ENCODE measurements around the gene AFF2. TPM values are rescaled to one million over a fixed set of nuclear protein-coding genes. Genes with fewer than 3 reads are reported as not detected.

Gene AFF2
- total and polyA plus RNA-seq, 8 donors, result 0.04 to 0.93 (median 0.41) TPM

- no peak for ATAC-seq
- DNase-seq, result no peak
- no peaks in the 10 kb centered on the region for H3K27me3 ChIP-seq
- no peaks in the 10 kb centered on the region for H3K4me1 ChIP-seq
- no peak overlapping the region for H3K4me3 ChIP-seq
- WGBS, 2 donors, result 35% methylated on average over 6 of the region's 6 CpGs
- H3K27ac ChIP-seq, result no peak overlapping the region
- intact Hi-C loops (cut with DNase I), result no loop called here
- no peaks in the 10 kb centered on the region for H3K36me3 ChIP-seq
- H3K9me3 ChIP-seq, result no peaks in the 10 kb centered on the region
- FAIRE-seq, result no peak
- TF ChIP-seq, protein P1, sequence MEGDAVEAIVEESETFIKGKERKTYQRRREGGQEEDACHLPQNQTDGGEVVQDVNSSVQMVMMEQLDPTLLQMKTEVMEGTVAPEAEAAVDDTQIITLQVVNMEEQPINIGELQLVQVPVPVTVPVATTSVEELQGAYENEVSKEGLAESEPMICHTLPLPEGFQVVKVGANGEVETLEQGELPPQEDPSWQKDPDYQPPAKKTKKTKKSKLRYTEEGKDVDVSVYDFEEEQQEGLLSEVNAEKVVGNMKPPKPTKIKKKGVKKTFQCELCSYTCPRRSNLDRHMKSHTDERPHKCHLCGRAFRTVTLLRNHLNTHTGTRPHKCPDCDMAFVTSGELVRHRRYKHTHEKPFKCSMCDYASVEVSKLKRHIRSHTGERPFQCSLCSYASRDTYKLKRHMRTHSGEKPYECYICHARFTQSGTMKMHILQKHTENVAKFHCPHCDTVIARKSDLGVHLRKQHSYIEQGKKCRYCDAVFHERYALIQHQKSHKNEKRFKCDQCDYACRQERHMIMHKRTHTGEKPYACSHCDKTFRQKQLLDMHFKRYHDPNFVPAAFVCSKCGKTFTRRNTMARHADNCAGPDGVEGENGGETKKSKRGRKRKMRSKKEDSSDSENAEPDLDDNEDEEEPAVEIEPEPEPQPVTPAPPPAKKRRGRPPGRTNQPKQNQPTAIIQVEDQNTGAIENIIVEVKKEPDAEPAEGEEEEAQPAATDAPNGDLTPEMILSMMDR (IDR thresholded peaks at IDR 0.05), result no peak
Measured at GRCh38 chrX:148741441-148741840, 241.0 kb downstream of the AFF2 start.

- Histone ChIP-seq H3K9me3 (no peaks in the 10 kb centered on the region), H3K36me3 (no peaks in the 10 kb centered on the region), H3K4me1 (no peaks in the 10 kb centered on the region), H3K27ac (no peak overlapping the region), H3K4me3 (no peak overlapping the region), H3K27me3 (no peaks in the 10 kb centered on the region)
- DNase-seq, result no peak
- 29 to 38% methylated on average over 7 of the region's 7 CpGs for WGBS, 2 donors
- FAIRE-seq, result no peak
- TF ChIP-seq, protein P1 (IDR thresholded peaks at IDR 0.05), result no peak
- intact Hi-C loops (cut with DNase I), result no loop called here
- ATAC-seq, result no peak
Measured at GRCh38 chrX:148755111-148755510, 254.7 kb downstream of the AFF2 start.

DNA sequence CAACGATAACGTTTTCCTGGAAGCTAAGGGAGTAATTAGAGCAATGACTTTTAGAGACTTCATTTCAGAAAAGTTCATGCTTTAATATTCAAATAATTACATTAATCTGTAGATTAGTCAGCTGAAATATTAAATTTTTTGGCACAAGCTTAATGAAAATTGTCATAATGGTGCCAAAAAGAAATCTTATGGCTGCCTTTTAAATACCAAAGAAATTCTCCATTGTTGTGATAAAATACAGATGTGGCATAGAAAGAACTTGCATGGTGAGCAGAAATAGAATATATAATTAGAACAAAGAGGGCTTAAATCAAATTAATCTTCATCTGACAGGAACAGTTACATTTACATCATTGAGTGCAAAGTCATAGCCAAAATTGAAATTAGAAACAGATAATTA is 263.5 kb downstream of the AFF2 start:
- Histone ChIP-seq H3K9me3 (no peaks in the 10 kb centered on the region), H3K4me1 (no peaks in the 10 kb centered on the region), H3K36me3 (no peaks in the 10 kb centered on the region), H3K27me3 (no peaks in the 10 kb centered on the region), H3K27ac (no peak overlapping the region), H3K4me3 (no peak overlapping the region)
- FAIRE-seq, result no peak
- TF ChIP-seq, protein P1 (IDR thresholded peaks at IDR 0.05), result no peak
- intact Hi-C loops (cut with DNase I), result no loop called here
- DNase-seq, result no peak
- 52 to 60% methylated on average over 2 of the region's 2 CpGs for WGBS, 2 donors
- no peak for ATAC-seq

- TF ChIP-seq, protein P1 (IDR thresholded peaks at IDR 0.05), result no peak
- Histone ChIP-seq H3K27ac (no peak overlapping the region), H3K4me3 (no peak overlapping the region), H3K36me3 (no peaks in the 10 kb centered on the region), H3K9me3 (no peaks in the 10 kb centered on the region), H3K27me3 (no peaks in the 10 kb centered on the region), H3K4me1 (no peaks in the 10 kb centered on the region)
- 36 to 63% methylated on average over 3 of the region's 3 CpGs for WGBS, 2 donors
- FAIRE-seq (no peak), DNase-seq (no peak), ATAC-seq (no peak)
- intact Hi-C loops (cut with DNase I), result no loop called here
Measured at GRCh38 chrX:148768296-148768695, 267.9 kb downstream of the AFF2 start.

GRCh38 chrX:148771440-148771839 is 271.0 kb downstream of the AFF2 start:
- H3K9me3 ChIP-seq, result no peaks in the 10 kb centered on the region
- no peak overlapping the region for H3K27ac ChIP-seq
- intact Hi-C loops (cut with DNase I), result no loop called here
- H3K27me3 ChIP-seq, result no peaks in the 10 kb centered on the region
- H3K36me3 ChIP-seq, result no peaks in the 10 kb centered on the region
- H3K4me1 ChIP-seq, result no peaks in the 10 kb centered on the region
- DNase-seq, result no peak
- TF ChIP-seq, protein P1 (IDR thresholded peaks at IDR 0.05), result no peak
- ATAC-seq, result no peak
- FAIRE-seq, result no peak
- H3K4me3 ChIP-seq, result no peak overlapping the region
